Esophagus squamous epithelium (tissue), 5 donors: ENCODE results near the gene PHF12. TPM values are rescaled to one million over a fixed set of nuclear protein-coding genes. Genes with fewer than 3 reads are reported as not detected.

Experiments used
- DNase-seq: peaks from one replicate; lab custom pipeline; 2025; lab: John Stamatoyannopoulos, UW
- H3K27ac ChIP-seq, 4 donors: fragments of 200-600 bp; sonication (generic); one replicate each; pipeline ENCODE4 v1.5.1; 2016 to 2019; ENCODE audit warnings: mild to moderate bottlenecking in 1 of 4
- H3K27me3 ChIP-seq, 4 donors: fragments of 200-600 bp; sonication (generic); 1 replicate in 3 of 4; 2 replicates in 1 of 4; pipeline versions ENCODE4 v1.5.1 to v1.6.0; 2017 to 2021; ENCODE audit warnings: antibody characterized with exemption in 1 of 4
- H3K36me3 ChIP-seq, 3 donors: fragments of 200-600 bp; sonication (generic); one replicate each; pipeline ENCODE4 v1.5.1; 2016 to 2019
- H3K4me1 ChIP-seq, 3 donors: fragments of 200-600 bp; sonication (generic); one replicate each; pipeline ENCODE4 v1.5.1; 2017 to 2019
- H3K4me3 ChIP-seq, 4 donors: fragments of 200-600 bp; sonication (generic); 1 replicate in 3 of 4; 2 replicates in 1 of 4; pipeline ENCODE4 v1.5.1; 2016 to 2019; ENCODE audit warnings: mild to moderate bottlenecking in 2 of 4, moderate library complexity in 1 of 4
- H3K9me3 ChIP-seq, 3 donors: fragments of 200-600 bp; sonication (generic); one replicate each; pipeline ENCODE4 v1.5.1; 2016 to 2019
- POLR2A ChIP-seq, 4 donors: fragments of 450-650 bp; IDR thresholded peaks; one replicate each; pipeline ENCODE4 v1.6.1; 2017; ENCODE audit warnings: antibody characterized with exemption in 4 of 4, mild to moderate bottlenecking in 4 of 4, moderate library complexity in 3 of 4
- WGBS, 2 donors: methylation state at CpG; one replicate each; pipeline ENCODE4 v1.1.5; 2018; 5-methylcytosine and 5-hydroxymethylcytosine counted together
- intact Hi-C: fragments of 100-400 bp; cut with DNase I; formaldehyde crosslinking; loops from one replicate; pipeline ENCODE4 v1.15.0; 2022
- total RNA-seq, 4 donors: library from RNA; depleted of rRNA; stranded (reverse); fragments of >200 nt; gene quantifications; one replicate each; pipeline ENCODE4 v1.1.0, GENCODE V29; 2016
- TF ChIP-seq, protein P1 (sequence below), 6 experiments: fragments of 450-650 bp in 4 of 6; fragments of 200-600 bp in 2 of 6; sonication (generic) in 2 of 6; IDR thresholded peaks; one replicate each; pipeline ENCODE4 v1.5.1; 2016 to 2019; ENCODE audit warnings: antibody characterized with exemption in 6 of 6, mild to moderate bottlenecking in 4 of 6, moderate library complexity in 4 of 6
- donor health status: DM: yes; HTN: yes; CAD: no.

PHF12 gene
- total RNA-seq, 4 donors from 2014 or later = 13.0 to 35.6 (median 18.8) TPM

- Histone ChIP-seq H3K36me3 (no peaks in the 10 kb centered on the region), H3K27me3 (peaks cover 0 to 74% (median 3%) of the 10 kb centered on the region in 4 donors), H3K4me3 (no peak overlapping the region), H3K27ac (no peak overlapping the region), H3K9me3 (no peaks in the 10 kb centered on the region), H3K4me1 (peaks cover 0 to 10% (median 3%) of the 10 kb centered on the region in 3 donors)
- TF ChIP-seq POLR2A (IDR thresholded peaks at IDR 0.05) = no peak
- TF ChIP-seq, protein P1, sequence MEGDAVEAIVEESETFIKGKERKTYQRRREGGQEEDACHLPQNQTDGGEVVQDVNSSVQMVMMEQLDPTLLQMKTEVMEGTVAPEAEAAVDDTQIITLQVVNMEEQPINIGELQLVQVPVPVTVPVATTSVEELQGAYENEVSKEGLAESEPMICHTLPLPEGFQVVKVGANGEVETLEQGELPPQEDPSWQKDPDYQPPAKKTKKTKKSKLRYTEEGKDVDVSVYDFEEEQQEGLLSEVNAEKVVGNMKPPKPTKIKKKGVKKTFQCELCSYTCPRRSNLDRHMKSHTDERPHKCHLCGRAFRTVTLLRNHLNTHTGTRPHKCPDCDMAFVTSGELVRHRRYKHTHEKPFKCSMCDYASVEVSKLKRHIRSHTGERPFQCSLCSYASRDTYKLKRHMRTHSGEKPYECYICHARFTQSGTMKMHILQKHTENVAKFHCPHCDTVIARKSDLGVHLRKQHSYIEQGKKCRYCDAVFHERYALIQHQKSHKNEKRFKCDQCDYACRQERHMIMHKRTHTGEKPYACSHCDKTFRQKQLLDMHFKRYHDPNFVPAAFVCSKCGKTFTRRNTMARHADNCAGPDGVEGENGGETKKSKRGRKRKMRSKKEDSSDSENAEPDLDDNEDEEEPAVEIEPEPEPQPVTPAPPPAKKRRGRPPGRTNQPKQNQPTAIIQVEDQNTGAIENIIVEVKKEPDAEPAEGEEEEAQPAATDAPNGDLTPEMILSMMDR (IDR thresholded peaks at IDR 0.05) = no peak
- intact Hi-C loops = no loop called here
- 83 to 88% methylated on average over 1 of the region's 1 CpG for WGBS, 2 donors
- DNase-seq = no peak
These were observed 37.2 kb upstream of the PHF12 start for GRCh38 chr17:28988475-28988874.

GRCh38 chr17:28986714-28987655, 35.7 kb upstream of the PHF12 start:
- intact Hi-C loops = no loop called here
- Histone ChIP-seq H3K36me3 (no peaks in the 10 kb centered on the region), H3K27ac (no peak overlapping the region), H3K4me1 (peaks cover 0 to 25% (median 3%) of the 10 kb centered on the region in 3 donors), H3K27me3 (peaks cover 0 to 67% (median 3%) of the 10 kb centered on the region in 4 donors), H3K9me3 (no peaks in the 10 kb centered on the region), H3K4me3 (no peak overlapping the region)
- 76 to 80% methylated on average over 9 to 10 of the region's 15 CpGs for WGBS, 2 donors
- TF ChIP-seq POLR2A (IDR thresholded peaks at IDR 0.05) = no peak
- TF ChIP-seq, protein P1 (IDR thresholded peaks at IDR 0.05) = no peak
- no peak for DNase-seq

GRCh38 chr17:28985950-28986713, 34.8 kb upstream of the PHF12 start:
- TF ChIP-seq, protein P1 (IDR thresholded peaks at IDR 0.05) = no peak
- TF ChIP-seq POLR2A (IDR thresholded peaks at IDR 0.05) = no peak
- WGBS, 2 donors = 27 to 40% methylated on average over 7 to 15 of the region's 36 CpGs
- intact Hi-C loops = no loop called here
- no peak for DNase-seq
- Histone ChIP-seq H3K9me3 (no peaks in the 10 kb centered on the region), H3K4me3 (no peak overlapping the region), H3K4me1 (peaks cover 0 to 29% (median 3%) of the 10 kb centered on the region in 3 donors), H3K27me3 (peaks cover 0 to 68% (median 3%) of the 10 kb centered on the region in 4 donors), H3K36me3 (no peaks in the 10 kb centered on the region), H3K27ac (no peak overlapping the region)

GRCh38 chr17:28983286-28984230, 32.2 kb upstream of the PHF12 start:
- Histone ChIP-seq H3K4me1 (peaks cover 0 to 29% (median 3%) of the 10 kb centered on the region in 3 donors), H3K27me3 (peaks cover 0 to 58% (median 3%) of the 10 kb centered on the region in 4 donors), H3K9me3 (no peaks in the 10 kb centered on the region), H3K36me3 (no peaks in the 10 kb centered on the region), H3K27ac (peak overlapping the region in 1 of 4 donors; percentile 68), H3K4me3 (no peak overlapping the region)
- no peak for DNase-seq
- TF ChIP-seq POLR2A (IDR thresholded peaks at IDR 0.05) = no peak
- TF ChIP-seq, protein P1 (IDR thresholded peaks at IDR 0.05) = no peak
- intact Hi-C loops = no loop called here
- 60 to 63% methylated on average over 2 to 6 of the region's 7 CpGs for WGBS, 2 donors
